ENCODE results near the gene PSME4. TPM values are rescaled to one million over a fixed set of nuclear protein-coding genes. Genes with fewer than 3 reads are reported as not detected.
"Not testable (repeated sequence)": the region's sequence is repeated elsewhere in the genome, so short reads cannot be mapped to it uniquely, and the experiment has no call there.

The PSME4 gene
- polyA plus RNA-seq, 1 experiment = 52.0 TPM

GRCh38 chr2:53941749-53942148 lies 29.0 kb downstream of the PSME4 start:
- ChIA-PET POLR2A (no interaction called here), CTCF (no interaction called here)
- Histone ChIP-seq H3K27ac (ENCODE audit: low read depth, low read length) (no peak overlapping the region), H3K9me3 (ENCODE audit: control insufficient read depth, insufficient read depth, low read length) (no peaks in the 10 kb centered on the region), H3K27me3 (ENCODE audit: control insufficient read depth, insufficient read depth, low read length) (no peaks in the 10 kb centered on the region), H3K4me3 (ENCODE audit: low read depth, low read length) (no peak overlapping the region)
- no peak for TF ChIP-seq CTCF (IDR thresholded peaks at IDR 0.05; ENCODE audit: low read depth, low read length)
- DNase-seq (ENCODE audit: low read depth, low spot score) = no peak

GRCh38 chr2:53939656-53940055 lies 31.1 kb downstream of the PSME4 start:
- no peak overlapping the region for H3K4me3 ChIP-seq (ENCODE audit: low read depth, low read length)
- H3K27ac ChIP-seq (ENCODE audit: low read depth, low read length) = no peak overlapping the region
- DNase-seq (ENCODE audit: low read depth, low spot score) = no peak
- ChIA-PET POLR2A (no interaction called here), CTCF (no interaction called here)
- no peak for TF ChIP-seq CTCF (IDR thresholded peaks at IDR 0.05; ENCODE audit: low read depth, low read length)
- no peaks in the 10 kb centered on the region for H3K9me3 ChIP-seq (ENCODE audit: control insufficient read depth, insufficient read depth, low read length)
- H3K27me3 ChIP-seq (ENCODE audit: control insufficient read depth, insufficient read depth, low read length) = no peaks in the 10 kb centered on the region

- DNase-seq (ENCODE audit: low read depth, low spot score) = no peak
- H3K27me3 ChIP-seq (ENCODE audit: control insufficient read depth, insufficient read depth, low read length) = no peaks in the 10 kb centered on the region
- H3K27ac ChIP-seq (ENCODE audit: low read depth, low read length) = no peak overlapping the region
- ChIA-PET CTCF (no interaction called here), POLR2A (no interaction called here)
- H3K4me3 ChIP-seq (ENCODE audit: low read depth, low read length) = no peak overlapping the region
- H3K9me3 ChIP-seq (ENCODE audit: control insufficient read depth, insufficient read depth, low read length) = no peaks in the 10 kb centered on the region
- no peak for TF ChIP-seq CTCF (IDR thresholded peaks at IDR 0.05; ENCODE audit: low read depth, low read length)
These were observed 31.9 kb downstream of the PSME4 start for GRCh38 chr2:53938904-53939303.

- ChIA-PET POLR2A (no interaction called here), CTCF (interaction anchor here (0.6 to 1.7 kb wide), 2 partner anchors 174 to 968 kb away, joined by 4 to 8 read pairs; no protein-coding TSS in a partner anchor)
- no peak overlapping the region for H3K27ac ChIP-seq (ENCODE audit: low read depth, low read length)
- H3K9me3 ChIP-seq (ENCODE audit: control insufficient read depth, insufficient read depth, low read length) = no peaks in the 10 kb centered on the region
- H3K27me3 ChIP-seq (ENCODE audit: control insufficient read depth, insufficient read depth, low read length) = no peaks in the 10 kb centered on the region
- DNase-seq (ENCODE audit: low read depth, low spot score) = no peak
- no peak overlapping the region for H3K4me3 ChIP-seq (ENCODE audit: low read depth, low read length)
- TF ChIP-seq CTCF (IDR thresholded peaks at IDR 0.05; ENCODE audit: low read depth, low read length) = no peak
These were observed 37.5 kb downstream of the PSME4 start for GRCh38 chr2:53933329-53933728.

- H3K27me3 ChIP-seq (ENCODE audit: control insufficient read depth, insufficient read depth, low read length); DNase-seq (ENCODE audit: low read depth, low spot score); H3K27ac ChIP-seq (ENCODE audit: low read depth, low read length); H3K9me3 ChIP-seq (ENCODE audit: control insufficient read depth, insufficient read depth, low read length); CTCF ChIA-PET; H3K4me3 ChIP-seq (ENCODE audit: low read depth, low read length): not testable (repeated sequence)
- POLR2A ChIA-PET = interaction anchor here (1.1 kb wide), 1 partner anchor 43 kb away, joined by 4 read pairs; no protein-coding TSS in a partner anchor
These were observed 44.5 kb downstream of the PSME4 start for GRCh38 chr2:53926321-53926720.

- H3K27me3 ChIP-seq (ENCODE audit: control insufficient read depth, insufficient read depth, low read length) = no peaks in the 10 kb centered on the region
These were observed 57.1 kb downstream of the PSME4 start for GRCh38 chr2:53913721-53914120.

More at GRCh38 chr2:53913721-53914120, 57.1 kb downstream of the PSME4 start:
- Histone ChIP-seq H3K4me3 (ENCODE audit: low read depth, low read length) (no peak overlapping the region), H3K27ac (ENCODE audit: low read depth, low read length) (no peak overlapping the region), H3K9me3 (ENCODE audit: control insufficient read depth, insufficient read depth, low read length) (no peaks in the 10 kb centered on the region)
- ChIA-PET CTCF (no interaction called here), POLR2A (no interaction called here)
- TF ChIP-seq CTCF (IDR thresholded peaks at IDR 0.05; ENCODE audit: low read depth, low read length) = no peak
- no peak for DNase-seq (ENCODE audit: low read depth, low spot score)
